SK-N-SH treated with all-trans-retinoic acid at 6 μM for 48 hours (cell line): Measurements from ENCODE around the gene ING3.

ENCODE experiments used
- PPARA ChIP-seq: fragments of 250-450 bp; sonication (Bioruptor Pico); IDR thresholded peaks from 2 replicates; pipeline ENCODE4 v1.5.0; 2020; ENCODE audit warnings: mild to moderate bottlenecking, borderline replicate concordance
- ZC3H10 ChIP-seq: fragments of 250-450 bp; sonication (Bioruptor Pico); IDR thresholded peaks from 2 replicates; pipeline ENCODE4 v1.5.1; 2021; ENCODE audit warnings: mild to moderate bottlenecking, moderate library complexity

GRCh38 chr7:120966961-120967360 is 16.4 kb downstream of the ING3 start:
- no peak for TF ChIP-seq PPARA (CRISPR knock-in tag)
- TF ChIP-seq ZC3H10 (CRISPR knock-in tag), result no peak
